HL-60 (cell line): ENCODE results near the gene NME2.

Experiments
- POLR2AphosphoS5 ChIP-seq: IDR thresholded peaks from 2 replicates; pipeline ENCODE4 v1.6.1; 2012; ENCODE audit warnings: low read depth
- TF ChIP-seq, protein P1 (sequence below): IDR thresholded peaks from one replicate; pipeline ENCODE4 v1.5.1; 2011; ENCODE audit warnings: low read length, control low read depth, inconsistent platforms; ENCODE audit not compliant: insufficient read depth

DNA sequence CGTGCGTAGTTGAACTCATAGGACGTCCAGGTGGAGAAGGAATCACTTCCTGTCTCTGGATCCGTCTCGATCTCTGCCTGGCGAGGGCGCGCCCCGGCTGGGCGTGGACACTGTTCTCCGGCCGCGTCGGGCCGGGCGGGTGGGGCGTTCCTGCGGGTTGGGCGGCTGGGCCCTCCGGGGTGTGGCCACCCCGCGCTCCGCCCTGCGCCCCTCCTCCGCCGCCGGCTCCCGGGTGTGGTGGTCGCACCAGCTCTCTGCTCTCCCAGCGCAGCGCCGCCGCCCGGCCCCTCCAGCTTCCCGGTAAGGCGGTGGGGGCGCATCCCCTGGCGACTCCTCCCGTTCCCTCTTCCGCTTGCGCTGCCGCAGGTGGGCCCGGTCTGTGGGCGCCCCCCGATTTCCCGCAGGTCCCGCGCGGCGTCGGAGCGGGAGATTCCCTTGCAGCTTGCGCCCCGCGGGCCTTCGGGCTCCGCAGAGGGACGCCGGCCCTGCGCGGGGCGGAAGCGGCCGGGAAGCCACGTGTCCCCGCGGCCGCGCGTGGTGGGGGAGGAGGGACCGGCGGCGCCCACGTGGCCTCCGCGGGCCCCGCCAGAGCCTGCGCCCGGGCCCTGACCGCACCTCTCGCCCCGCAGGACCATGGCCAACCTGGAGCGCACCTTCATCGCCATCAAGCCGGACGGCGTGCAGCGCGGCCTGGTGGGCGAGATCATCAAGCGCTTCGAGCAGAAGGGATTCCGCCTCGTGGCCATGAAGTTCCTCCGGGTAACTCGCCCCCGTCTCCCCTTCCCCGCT, at the start of gene NME2:
- TF ChIP-seq POLR2AphosphoS5, result peak; percentile 68; the same call in 1 of the 2 replicates
- TF ChIP-seq, protein P1, sequence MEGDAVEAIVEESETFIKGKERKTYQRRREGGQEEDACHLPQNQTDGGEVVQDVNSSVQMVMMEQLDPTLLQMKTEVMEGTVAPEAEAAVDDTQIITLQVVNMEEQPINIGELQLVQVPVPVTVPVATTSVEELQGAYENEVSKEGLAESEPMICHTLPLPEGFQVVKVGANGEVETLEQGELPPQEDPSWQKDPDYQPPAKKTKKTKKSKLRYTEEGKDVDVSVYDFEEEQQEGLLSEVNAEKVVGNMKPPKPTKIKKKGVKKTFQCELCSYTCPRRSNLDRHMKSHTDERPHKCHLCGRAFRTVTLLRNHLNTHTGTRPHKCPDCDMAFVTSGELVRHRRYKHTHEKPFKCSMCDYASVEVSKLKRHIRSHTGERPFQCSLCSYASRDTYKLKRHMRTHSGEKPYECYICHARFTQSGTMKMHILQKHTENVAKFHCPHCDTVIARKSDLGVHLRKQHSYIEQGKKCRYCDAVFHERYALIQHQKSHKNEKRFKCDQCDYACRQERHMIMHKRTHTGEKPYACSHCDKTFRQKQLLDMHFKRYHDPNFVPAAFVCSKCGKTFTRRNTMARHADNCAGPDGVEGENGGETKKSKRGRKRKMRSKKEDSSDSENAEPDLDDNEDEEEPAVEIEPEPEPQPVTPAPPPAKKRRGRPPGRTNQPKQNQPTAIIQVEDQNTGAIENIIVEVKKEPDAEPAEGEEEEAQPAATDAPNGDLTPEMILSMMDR, result no peak
